HFFc6 (cell line): ENCODE results near the gene EXTL1. TPM values are rescaled to one million over a fixed set of nuclear protein-coding genes. Genes with fewer than 3 reads are reported as not detected.

ENCODE experiments used
- DNase-seq: peaks from one replicate; pipeline ENCODE4 v3.0.0-alpha.2; 2018
- H3K27ac Mint-ChIP-seq: 2 replicates; pipeline ENCODE4 v1.8.0; 2020; ENCODE audit warnings: mild to moderate bottlenecking, mixed read lengths
- H3K27me3 Mint-ChIP-seq: 2 replicates; pipeline ENCODE4 v1.8.0; 2021; ENCODE audit warnings: mild to moderate bottlenecking, moderate library complexity, mixed read lengths; ENCODE audit not compliant: insufficient read depth
- H3K36me3 Mint-ChIP-seq: 2 replicates; pipeline ENCODE4 v1.8.0; 2021; ENCODE audit warnings: low read depth, mixed read lengths
- H3K4me1 Mint-ChIP-seq: 2 replicates; pipeline ENCODE4 v1.8.0; 2020; ENCODE audit warnings: low read depth, mixed read lengths
- H3K4me3 Mint-ChIP-seq: 2 replicates; pipeline ENCODE4 v1.8.0; 2020; ENCODE audit warnings: mild to moderate bottlenecking, moderate library complexity, mixed read lengths
- H3K9me3 Mint-ChIP-seq: 2 replicates; pipeline ENCODE4 v1.8.0; 2020; ENCODE audit warnings: mild to moderate bottlenecking, mixed read lengths
- total RNA-seq, 6 experiments: library from RNA; stranded (reverse); fragmentation: NEBNext Ultra II Directional; extraction: Animal tissue kit (Norgen Biotek cat#: 25700); gene quantifications; 2 replicates in 1 of 6; 3 replicates in 5 of 6; pipeline ENCODE4 v1.2.3, GENCODE V29; 2021
- TF ChIP-seq, protein P1 (sequence below): fragments of 200-600 bp; sonication (generic); IDR thresholded peaks from 2 replicates; pipeline ENCODE4 v1.5.0; 2021; ENCODE audit warnings: antibody characterized with exemption, mild to moderate bottlenecking

EXTL1 gene
- total RNA-seq, 6 experiments from 2014 or later: 8.1 to 22.9 (median 9.4) TPM

DNA sequence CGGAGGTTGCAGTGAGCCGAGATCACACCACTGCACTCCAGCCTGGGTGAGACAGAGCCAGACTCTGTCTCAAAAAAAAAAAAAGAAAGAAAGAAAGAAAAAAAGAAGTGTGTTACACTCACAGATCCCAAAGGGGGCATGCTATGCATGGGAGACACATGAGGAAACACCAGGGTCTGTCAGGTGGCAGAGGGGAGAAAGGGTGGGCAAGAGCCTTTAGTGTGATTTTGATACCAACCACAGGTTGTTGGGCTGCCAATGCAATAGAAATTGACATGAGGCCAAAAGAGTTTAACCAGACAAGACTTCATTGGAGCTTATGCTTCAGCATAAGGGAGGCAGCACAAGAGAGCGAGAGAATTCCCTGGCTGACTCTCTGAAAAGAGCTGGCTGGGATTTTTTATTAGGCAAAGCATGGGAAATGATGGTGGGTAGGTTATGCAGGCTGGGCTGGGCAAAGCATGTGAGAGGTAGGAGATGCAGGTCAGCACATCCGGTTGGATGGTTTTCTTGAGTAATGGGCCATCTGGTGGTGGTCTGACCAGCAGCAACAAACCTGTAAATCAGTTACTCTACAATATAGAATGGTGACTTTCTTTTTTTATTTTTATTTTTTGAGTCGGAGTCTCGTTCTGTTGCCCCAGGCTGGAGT is 11.7 kb upstream of the EXTL1 start:
- Mint-ChIP-seq H3K27ac (no peak overlapping the region), H3K36me3 (no peaks in the 10 kb centered on the region), H3K4me3 (no peak overlapping the region), H3K9me3 (no peaks in the 10 kb centered on the region), H3K27me3 (peaks cover 2% of the 10 kb centered on the region; the same call in 1 of the 2 replicates), H3K4me1 (peaks cover 8% of the 10 kb centered on the region; the same call in 1 of the 2 replicates)
- TF ChIP-seq, protein P1, sequence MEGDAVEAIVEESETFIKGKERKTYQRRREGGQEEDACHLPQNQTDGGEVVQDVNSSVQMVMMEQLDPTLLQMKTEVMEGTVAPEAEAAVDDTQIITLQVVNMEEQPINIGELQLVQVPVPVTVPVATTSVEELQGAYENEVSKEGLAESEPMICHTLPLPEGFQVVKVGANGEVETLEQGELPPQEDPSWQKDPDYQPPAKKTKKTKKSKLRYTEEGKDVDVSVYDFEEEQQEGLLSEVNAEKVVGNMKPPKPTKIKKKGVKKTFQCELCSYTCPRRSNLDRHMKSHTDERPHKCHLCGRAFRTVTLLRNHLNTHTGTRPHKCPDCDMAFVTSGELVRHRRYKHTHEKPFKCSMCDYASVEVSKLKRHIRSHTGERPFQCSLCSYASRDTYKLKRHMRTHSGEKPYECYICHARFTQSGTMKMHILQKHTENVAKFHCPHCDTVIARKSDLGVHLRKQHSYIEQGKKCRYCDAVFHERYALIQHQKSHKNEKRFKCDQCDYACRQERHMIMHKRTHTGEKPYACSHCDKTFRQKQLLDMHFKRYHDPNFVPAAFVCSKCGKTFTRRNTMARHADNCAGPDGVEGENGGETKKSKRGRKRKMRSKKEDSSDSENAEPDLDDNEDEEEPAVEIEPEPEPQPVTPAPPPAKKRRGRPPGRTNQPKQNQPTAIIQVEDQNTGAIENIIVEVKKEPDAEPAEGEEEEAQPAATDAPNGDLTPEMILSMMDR: peak; percentile 35
- DNase-seq: no peak

DNA sequence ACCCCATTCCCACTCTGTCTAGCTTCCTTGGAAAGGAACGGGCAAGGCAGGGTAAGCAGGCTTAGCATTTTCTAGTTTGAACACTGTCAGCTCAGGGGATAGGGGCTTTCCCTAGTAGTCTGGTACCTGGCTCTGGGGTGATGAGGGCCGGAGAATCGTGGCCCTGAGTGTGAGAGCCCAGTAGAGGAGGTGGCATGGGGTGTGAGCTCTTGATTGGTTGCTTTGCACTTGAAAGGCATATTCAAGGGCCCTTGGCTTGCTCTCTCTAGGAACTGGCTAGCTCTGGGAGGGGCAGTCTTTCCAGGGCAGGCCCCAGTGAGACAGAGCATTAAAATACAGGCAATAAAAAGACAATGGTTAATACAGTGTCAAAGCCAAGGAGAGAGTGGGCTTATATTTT is 10.8 kb upstream of the EXTL1 start:
- Mint-ChIP-seq H3K27ac (no peak overlapping the region), H3K4me3 (no peak overlapping the region), H3K4me1 (peaks cover 16% of the 10 kb centered on the region; the same call in 1 of the 2 replicates), H3K27me3 (peaks cover 2% of the 10 kb centered on the region; the same call in 1 of the 2 replicates), H3K9me3 (no peaks in the 10 kb centered on the region), H3K36me3 (no peaks in the 10 kb centered on the region)
- TF ChIP-seq, protein P1: no peak
- no peak for DNase-seq

DNA sequence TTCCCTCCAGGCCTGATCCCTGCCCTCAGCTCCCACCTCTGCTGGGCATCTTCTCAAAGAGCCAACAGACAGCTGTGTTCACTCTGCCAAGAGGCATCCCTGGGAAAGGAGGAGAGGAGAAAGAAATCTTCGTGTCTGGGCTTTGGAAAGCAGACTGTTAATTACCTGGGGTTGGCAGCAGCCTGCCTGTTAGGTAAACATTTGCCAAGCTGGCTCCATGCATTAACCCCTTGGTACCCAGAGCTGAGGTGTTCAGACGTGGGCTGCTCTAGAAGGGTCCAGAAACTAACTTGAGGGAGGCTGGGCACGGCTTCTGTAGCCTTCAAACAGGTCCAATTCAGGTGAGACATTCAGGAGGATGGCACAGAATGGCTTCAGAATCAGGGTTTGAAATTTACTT is 8.7 kb upstream of the EXTL1 start:
- Mint-ChIP-seq H3K36me3 (no peaks in the 10 kb centered on the region), H3K4me3 (no peak overlapping the region), H3K9me3 (no peaks in the 10 kb centered on the region), H3K4me1 (peaks cover 32% of the 10 kb centered on the region), H3K27me3 (peaks cover 2% of the 10 kb centered on the region; the same call in 1 of the 2 replicates), H3K27ac (no peak overlapping the region)
- TF ChIP-seq, protein P1: no peak
- no peak for DNase-seq

DNA sequence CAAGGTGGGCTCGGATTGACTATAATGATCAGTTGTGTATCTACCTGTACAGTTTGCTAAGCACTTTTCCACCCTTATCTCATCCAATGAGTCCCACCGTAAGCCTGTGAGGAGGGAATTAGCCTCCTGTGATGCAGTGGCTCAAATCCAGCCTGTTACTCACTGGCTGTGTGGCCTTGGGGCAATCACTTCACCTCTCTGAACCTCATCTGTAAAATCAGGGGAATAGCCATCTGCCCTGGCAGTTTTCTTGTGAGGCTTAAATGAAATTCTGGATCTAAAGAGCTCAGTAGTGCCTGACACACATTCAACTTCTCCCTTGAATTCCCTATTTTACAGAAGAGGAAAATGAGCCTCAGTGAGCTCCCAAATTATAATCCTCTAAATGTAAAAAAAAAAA is 7.4 kb upstream of the EXTL1 start:
- H3K27ac Mint-ChIP-seq: no peak overlapping the region
- peaks cover 43% of the 10 kb centered on the region for H3K4me1 Mint-ChIP-seq
- no peak overlapping the region for H3K4me3 Mint-ChIP-seq
- TF ChIP-seq, protein P1: no peak
- H3K36me3 Mint-ChIP-seq: no peaks in the 10 kb centered on the region; the same call in 1 of the 2 replicates
- peaks cover 2% of the 10 kb centered on the region; the same call in 1 of the 2 replicates for H3K27me3 Mint-ChIP-seq
- DNase-seq: no peak
- no peaks in the 10 kb centered on the region for H3K9me3 Mint-ChIP-seq

DNA sequence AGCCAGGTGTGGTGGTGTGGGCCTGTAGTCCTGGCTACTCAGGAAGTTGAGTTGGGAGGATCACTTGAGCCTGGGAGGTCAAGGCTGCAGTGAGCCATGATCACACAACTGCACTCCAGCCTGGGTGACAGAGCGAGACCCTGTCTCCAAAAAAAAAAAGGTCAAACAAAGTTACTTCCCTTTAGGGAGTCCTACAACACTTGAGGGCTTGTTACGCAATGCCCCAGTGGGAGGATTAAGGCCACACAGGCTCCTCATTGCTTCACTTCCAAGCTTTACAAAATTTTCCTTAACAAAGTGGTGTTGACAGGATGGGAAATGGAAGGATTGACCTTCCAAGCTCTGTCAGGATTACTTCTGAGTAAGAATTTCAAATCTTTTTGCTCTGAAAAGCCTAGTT is 6.2 kb upstream of the EXTL1 start:
- peak overlapping the region; percentile 66; the same call in 1 of the 2 replicates for H3K27ac Mint-ChIP-seq
- peaks cover 55% of the 10 kb centered on the region for H3K4me1 Mint-ChIP-seq
- TF ChIP-seq, protein P1: no peak
- no peaks in the 10 kb centered on the region; the same call in 1 of the 2 replicates for H3K36me3 Mint-ChIP-seq
- peaks cover 2% of the 10 kb centered on the region; the same call in 1 of the 2 replicates for H3K27me3 Mint-ChIP-seq
- H3K4me3 Mint-ChIP-seq: no peak overlapping the region
- no peaks in the 10 kb centered on the region for H3K9me3 Mint-ChIP-seq
- no peak for DNase-seq
